ENCODE data around the gene RIC8A.

DNA sequence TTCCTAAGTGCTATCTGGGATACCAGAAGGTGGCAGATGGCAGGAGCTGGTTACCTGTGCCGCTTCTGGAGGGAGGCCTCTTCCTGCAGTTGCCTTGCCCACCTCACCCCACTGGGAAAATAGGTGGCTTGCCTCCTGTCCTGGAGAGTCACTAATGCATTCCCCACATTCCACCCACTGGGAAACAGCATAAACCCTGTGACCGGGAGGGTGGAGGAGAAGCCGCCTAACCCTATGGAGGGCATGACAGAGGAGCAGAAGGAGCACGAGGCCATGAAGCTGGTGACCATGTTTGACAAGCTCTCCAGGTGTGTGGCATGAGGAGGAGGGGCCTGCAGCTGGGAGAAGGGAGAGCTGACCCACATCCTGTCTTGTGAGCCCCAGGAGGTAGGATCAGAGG, 5.6 kb downstream of the RIC8A start:
- TF ChIP-seq POLR2A (IDR thresholded peaks at IDR 0.05; ENCODE audit: low read length) (no peak), ZFP36 (IDR thresholded peaks at IDR 0.05; ENCODE audit: borderline replicate concordance, partially characterized antibody) (no peak), KDM1A (IDR thresholded peaks at IDR 0.05; ENCODE audit: low read depth) (no peak)
- TF ChIP-seq, protein P1, sequence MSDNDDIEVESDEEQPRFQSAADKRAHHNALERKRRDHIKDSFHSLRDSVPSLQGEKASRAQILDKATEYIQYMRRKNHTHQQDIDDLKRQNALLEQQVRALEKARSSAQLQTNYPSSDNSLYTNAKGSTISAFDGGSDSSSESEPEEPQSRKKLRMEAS (IDR thresholded peaks at IDR 0.05) = no peak

Measured in A549 (cell line).